Hepatocyte (in vitro differentiated cells): ENCODE data around the gene DAP.

Source experiments
- CTCF ChIP-seq: fragments of 200-600 bp; sonication (generic); IDR thresholded peaks from 2 replicates; pipeline ENCODE4 v1.5.1; 2016; ENCODE audit warnings: antibody characterized with exemption, mild to moderate bottlenecking; ENCODE audit not compliant: poor library complexity
- EZH2 ChIP-seq: fragments of 200-600 bp; sonication (generic); IDR thresholded peaks from 2 replicates; pipeline ENCODE4 v1.6.1; 2016; ENCODE audit warnings: antibody characterized with exemption, mild to moderate bottlenecking, borderline replicate concordance

GRCh38 chr5:10726913-10727517 lies 34.0 kb downstream of the DAP start:
- no peak for TF ChIP-seq EZH2
- TF ChIP-seq CTCF: no peak
